Skeletal muscle satellite cell (primary cell): ENCODE results near the gene SLC25A39. TPM values are rescaled to one million over a fixed set of nuclear protein-coding genes. Genes with fewer than 3 reads are reported as not detected.

Experiments used
- H3K27me3 ChIP-seq: 2 replicates; pipeline ENCODE4 v1.7.0; 2013; ENCODE audit warnings: low read length; ENCODE audit not compliant: control insufficient read depth, insufficient read depth
- H3K36me3 ChIP-seq: 2 replicates; pipeline ENCODE4 v1.7.0; 2013; ENCODE audit warnings: mild to moderate bottlenecking, control low read depth, low read length; ENCODE audit not compliant: insufficient read depth
- H3K4me1 ChIP-seq: 2 replicates; pipeline ENCODE4 v1.7.0; 2013; ENCODE audit warnings: low read length; ENCODE audit not compliant: control insufficient read depth, insufficient read depth
- H3K4me2 ChIP-seq: 2 replicates; pipeline ENCODE4 v1.7.0; 2013; ENCODE audit warnings: mild to moderate bottlenecking, low read length
- H3K4me3 ChIP-seq: 2 replicates; pipeline ENCODE4 v1.7.0; 2013; ENCODE audit warnings: low read length
- H3K9ac ChIP-seq: 2 replicates; pipeline ENCODE4 v1.7.0; 2013; ENCODE audit warnings: mild to moderate bottlenecking, low read depth, low read length, moderate library complexity
- H3K9me3 ChIP-seq: replicated peaks from 2 replicates; pipeline ENCODE4 v1.7.0; 2013; ENCODE audit warnings: mild to moderate bottlenecking, control low read depth, low read length
- small RNA-seq: library from RNA; depleted of rRNA; stranded (forward); fragments of <200 nt; gene quantifications from one replicate; pipeline ENCODE3, GENCODE V24; 2012

SLC25A39 gene

DNA sequence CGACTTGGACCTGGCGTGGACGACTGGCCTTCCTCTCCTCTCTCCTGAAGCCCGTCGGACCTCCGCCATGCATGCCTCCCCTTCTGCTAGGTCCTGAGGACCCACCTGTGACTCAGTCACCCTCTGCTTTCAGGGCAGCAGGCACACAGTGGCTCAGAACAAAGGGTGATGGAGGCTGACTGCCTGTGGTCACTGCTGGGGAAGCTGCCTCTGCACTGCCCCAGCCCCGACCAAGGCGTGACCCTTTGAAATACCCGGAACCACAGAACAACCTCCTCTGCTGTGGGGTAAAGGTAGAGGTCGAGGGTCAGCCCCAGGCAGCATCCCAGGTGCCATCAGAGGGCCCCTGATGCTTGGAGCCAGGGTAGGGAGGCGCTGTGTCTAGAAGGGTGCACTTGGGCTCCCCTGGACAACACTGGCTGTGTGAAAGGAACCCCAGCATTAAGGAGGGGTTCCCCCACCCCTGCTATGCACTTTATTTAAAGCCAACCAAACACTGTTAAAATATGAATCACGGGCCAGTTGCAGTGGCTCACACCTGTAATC lies 44.2 kb downstream of the SLC25A39 start:
- H3K4me2 ChIP-seq, result peak overlapping the region; percentile 56
- no peak overlapping the region for H3K9ac ChIP-seq
- H3K4me3 ChIP-seq, result no peak overlapping the region

GRCh38 chr17:44279666-44280391 lies 44.8 kb downstream of the SLC25A39 start:
- no peak overlapping the region for H3K9ac ChIP-seq
- H3K27me3 ChIP-seq, result peaks cover 11% of the 10 kb centered on the region
- no peak overlapping the region for H3K4me3 ChIP-seq

More for the DNA sequence above, 44.2 kb downstream of the SLC25A39 start:
- H3K4me1 ChIP-seq, result peaks cover 14% of the 10 kb centered on the region
- H3K9me3 ChIP-seq, result no peaks in the 10 kb centered on the region
- H3K36me3 ChIP-seq, result no peaks in the 10 kb centered on the region
- H3K27me3 ChIP-seq, result peaks cover 12% of the 10 kb centered on the region

GRCh38 chr17:44279346-44279665 lies 45.3 kb downstream of the SLC25A39 start:
- no peaks in the 10 kb centered on the region for H3K9me3 ChIP-seq
- no peak overlapping the region for H3K9ac ChIP-seq
- H3K4me1 ChIP-seq, result peaks cover 14% of the 10 kb centered on the region
- H3K4me2 ChIP-seq, result peak overlapping the region; percentile 56
- peaks cover 11% of the 10 kb centered on the region for H3K27me3 ChIP-seq
- no peaks in the 10 kb centered on the region for H3K36me3 ChIP-seq
- no peak overlapping the region for H3K4me3 ChIP-seq

More at GRCh38 chr17:44279666-44280391, 44.8 kb downstream of the SLC25A39 start:
- H3K4me1 ChIP-seq, result peaks cover 14% of the 10 kb centered on the region
- peak overlapping the region; percentile 56 for H3K4me2 ChIP-seq
- no peaks in the 10 kb centered on the region for H3K9me3 ChIP-seq
- H3K36me3 ChIP-seq, result no peaks in the 10 kb centered on the region

DNA sequence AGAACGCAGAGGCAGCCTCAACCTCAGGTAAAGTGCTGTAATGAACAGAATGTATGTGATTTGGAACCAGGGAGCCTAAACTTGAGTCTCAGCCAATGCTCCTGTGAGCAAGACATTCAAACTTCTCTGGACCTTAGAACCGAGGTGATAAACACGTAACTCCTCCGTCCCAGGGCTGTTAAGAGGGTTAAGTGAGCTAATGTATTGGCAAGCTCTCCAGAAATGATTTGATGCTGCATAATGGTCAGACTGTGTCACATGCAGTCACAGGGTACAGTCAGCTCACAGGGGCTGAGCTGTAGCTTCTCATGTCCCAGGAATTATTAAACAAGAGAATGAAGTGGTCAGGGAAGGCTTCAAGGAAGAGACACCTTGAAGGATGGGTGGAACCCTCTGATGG lies 46.6 kb downstream of the SLC25A39 start:
- H3K27me3 ChIP-seq, result peaks cover 11% of the 10 kb centered on the region

DNA sequence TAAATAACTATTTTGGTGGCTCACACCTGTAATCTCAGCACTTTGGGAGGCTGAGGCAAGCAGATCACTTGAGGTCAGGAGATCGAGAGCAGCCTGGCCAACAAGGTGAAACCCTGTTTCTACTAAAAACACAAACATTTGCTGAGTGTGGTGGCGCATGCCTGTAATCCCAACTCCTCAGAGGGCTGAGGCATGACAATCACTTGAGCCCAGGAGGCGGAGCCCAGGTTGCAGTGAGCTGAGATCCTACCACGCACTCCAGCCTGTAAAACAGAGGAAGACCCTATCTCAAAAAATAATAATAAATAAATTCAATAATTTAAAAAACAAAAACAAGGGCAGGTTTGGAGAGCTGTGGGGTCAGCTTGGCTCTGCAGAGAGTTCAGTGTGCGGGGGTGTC lies 51.0 kb downstream of the SLC25A39 start:
- no peak overlapping the region for H3K4me2 ChIP-seq
- H3K4me1 ChIP-seq, result peaks cover 6% of the 10 kb centered on the region
- no peaks in the 10 kb centered on the region for H3K9me3 ChIP-seq
- H3K9ac ChIP-seq, result no peak overlapping the region
- H3K4me3 ChIP-seq, result no peak overlapping the region
- H3K36me3 ChIP-seq, result no peaks in the 10 kb centered on the region
- H3K27me3 ChIP-seq, result peaks cover 30% of the 10 kb centered on the region

More for the DNA sequence above, 46.6 kb downstream of the SLC25A39 start:
- Histone ChIP-seq H3K9ac (no peak overlapping the region), H3K4me1 (peaks cover 14% of the 10 kb centered on the region), H3K36me3 (no peaks in the 10 kb centered on the region), H3K9me3 (no peaks in the 10 kb centered on the region), H3K4me2 (no peak overlapping the region), H3K4me3 (no peak overlapping the region)

GRCh38 chr17:44272954-44273353 lies 51.7 kb downstream of the SLC25A39 start:
- Histone ChIP-seq H3K4me3 (no peak overlapping the region), H3K4me1 (peaks cover 6% of the 10 kb centered on the region), H3K4me2 (no peak overlapping the region), H3K27me3 (peaks cover 33% of the 10 kb centered on the region), H3K9ac (no peak overlapping the region), H3K36me3 (no peaks in the 10 kb centered on the region), H3K9me3 (no peaks in the 10 kb centered on the region)

- Histone ChIP-seq H3K4me3 (no peak overlapping the region), H3K36me3 (no peaks in the 10 kb centered on the region), H3K27me3 (peaks cover 28% of the 10 kb centered on the region)
Measured at GRCh38 chr17:44272321-44272951, 52.2 kb downstream of the SLC25A39 start.

More at GRCh38 chr17:44272321-44272951, 52.2 kb downstream of the SLC25A39 start:
- H3K9ac ChIP-seq, result no peak overlapping the region
- peaks cover 6% of the 10 kb centered on the region for H3K4me1 ChIP-seq
- no peaks in the 10 kb centered on the region for H3K9me3 ChIP-seq
- H3K4me2 ChIP-seq, result no peak overlapping the region

Small RNA genes within 50 kb of the gene (small RNA-seq; reads per million reads assigned to genes)
- gene RF00012, result not detected
- gene RN7SL507P, result not detected
- gene RNU6-453P, result not detected
